ENCODE data around the gene OTOP1.
"Not testable (repeated sequence)": the region's sequence is repeated elsewhere in the genome, so short reads cannot be mapped to it uniquely, and the experiment has no call there.

GRCh38 chr4:4160956-4161665, 65.6 kb downstream of the OTOP1 start:
- not testable (repeated sequence) for TF ChIP-seq POLR2A (IDR thresholded peaks at IDR 0.05; ENCODE audit: low read length); GATA1 (IDR thresholded peaks at IDR 0.05; ENCODE audit: low read depth, low read length)

Measured in erythroblast (primary cell).